GM21526 (cell line): Measurements from ENCODE around the gene FGF11.
"Not testable (repeated sequence)": the region's sequence is repeated elsewhere in the genome, so short reads cannot be mapped to it uniquely, and the experiment has no call there.

Source experiments
- ATAC-seq: cut with Tn5 transposase; IDR thresholded peaks from one replicate; pipeline ENCODE4 v1.9.1; 2021; ENCODE audit warnings: moderate library complexity; ENCODE audit not compliant: unreplicated experiment, low FRiP score

The FGF11 gene

DNA sequence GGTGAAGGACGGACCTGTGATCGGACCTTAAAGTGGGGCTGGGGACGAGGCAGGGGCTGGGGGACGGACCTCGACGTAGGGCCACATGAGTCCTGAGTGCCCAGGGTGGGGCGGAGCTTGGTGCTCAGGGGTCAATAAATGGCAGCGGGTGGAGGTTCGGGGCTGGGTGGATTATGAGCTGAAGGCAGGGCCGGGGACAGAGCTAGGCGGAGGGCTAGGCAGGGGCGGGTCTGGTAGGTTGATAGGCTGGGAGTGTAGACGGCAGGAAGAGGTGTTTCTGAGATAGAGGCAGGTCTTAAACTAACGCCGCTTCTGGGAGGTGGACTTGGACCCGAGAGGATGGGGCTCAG, 6.3 kb downstream of the FGF11 start:
- ATAC-seq, result no peak

DNA sequence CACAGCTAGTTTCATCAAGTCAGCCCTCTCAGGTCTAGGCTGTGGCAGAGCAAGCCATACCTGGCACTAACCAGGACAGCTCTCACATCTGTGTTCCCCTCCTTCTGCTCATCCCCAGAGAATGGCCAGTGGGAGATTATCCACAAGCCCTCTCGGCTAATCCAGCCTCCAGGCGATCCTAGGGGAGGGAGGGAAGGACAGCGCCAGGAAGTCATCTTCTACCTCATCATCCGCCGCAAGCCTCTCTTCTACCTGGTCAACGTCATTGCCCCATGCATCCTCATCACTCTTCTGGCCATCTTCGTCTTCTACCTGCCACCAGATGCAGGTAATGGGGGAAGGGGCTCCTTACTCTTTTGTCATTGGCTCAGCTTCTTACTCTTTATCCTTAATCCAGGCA, 9.1 kb downstream of the FGF11 start:
- no peak for ATAC-seq

DNA sequence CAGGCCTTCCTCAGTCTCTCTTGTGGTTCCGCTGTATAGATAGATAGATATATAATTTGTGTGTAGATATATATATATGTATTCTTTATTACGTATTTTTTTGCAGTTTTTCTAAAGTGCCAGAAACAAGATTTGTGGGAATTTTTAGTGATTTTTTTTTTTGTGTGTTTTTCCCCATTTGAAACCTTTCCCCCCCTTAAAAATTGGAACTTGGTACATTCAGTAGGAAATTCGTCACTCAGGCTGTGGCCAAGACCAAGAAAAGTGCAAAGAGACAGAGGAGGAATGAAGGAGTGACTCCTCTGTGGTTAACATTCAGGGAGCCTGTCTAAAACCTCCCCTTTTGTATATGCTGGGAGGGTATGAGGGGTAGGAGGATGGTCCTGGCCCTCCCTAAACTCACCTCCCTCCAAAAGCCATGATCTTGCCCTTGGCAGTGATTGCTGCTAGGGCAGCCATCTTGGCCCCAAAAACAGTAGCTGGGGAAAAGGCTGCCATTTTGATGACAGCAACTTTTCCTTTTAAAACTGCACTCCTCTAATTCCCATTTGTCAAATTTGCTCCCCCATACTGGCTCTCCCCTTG, 20.7 kb downstream of the FGF11 start:
- no peak for ATAC-seq

DNA sequence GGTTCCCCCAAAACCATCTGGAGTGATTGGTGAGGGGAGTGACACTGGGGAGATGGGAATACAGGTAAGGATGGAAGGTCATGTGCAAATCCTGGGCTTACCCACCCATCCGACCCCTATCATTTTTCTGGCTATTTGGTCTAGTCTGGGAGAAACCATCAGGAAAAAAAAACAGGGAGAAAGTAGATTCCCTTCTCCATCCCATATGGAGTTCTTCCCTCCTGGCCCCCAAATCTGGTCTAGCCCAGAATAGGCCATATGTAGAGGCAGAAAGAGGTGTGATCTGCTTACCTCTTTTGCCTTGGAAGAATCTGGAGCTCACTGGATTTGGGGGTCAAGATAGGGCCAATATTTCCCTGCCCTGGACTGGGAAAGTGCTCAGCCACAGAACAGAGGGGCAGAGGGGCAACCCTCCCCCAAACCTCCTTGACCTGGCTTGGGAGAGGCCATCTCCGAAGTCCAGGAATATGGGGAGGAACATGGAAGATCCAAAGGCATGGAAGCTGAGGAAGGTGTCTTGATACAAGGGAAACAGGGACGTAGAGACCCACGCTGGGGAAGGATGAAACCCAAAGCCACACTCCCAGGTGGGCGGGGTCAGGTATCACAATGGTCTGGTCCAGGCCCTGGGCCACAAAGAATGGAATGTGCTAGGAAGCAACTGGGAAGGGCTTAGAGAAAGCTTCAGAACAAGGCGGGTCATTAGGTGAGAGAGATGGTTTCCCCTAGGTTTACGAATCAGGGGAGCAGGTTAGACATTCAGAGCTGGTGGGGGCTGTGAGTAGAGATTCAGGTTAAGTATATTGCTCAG, 21.7 kb downstream of the FGF11 start:
- no peak for ATAC-seq

DNA sequence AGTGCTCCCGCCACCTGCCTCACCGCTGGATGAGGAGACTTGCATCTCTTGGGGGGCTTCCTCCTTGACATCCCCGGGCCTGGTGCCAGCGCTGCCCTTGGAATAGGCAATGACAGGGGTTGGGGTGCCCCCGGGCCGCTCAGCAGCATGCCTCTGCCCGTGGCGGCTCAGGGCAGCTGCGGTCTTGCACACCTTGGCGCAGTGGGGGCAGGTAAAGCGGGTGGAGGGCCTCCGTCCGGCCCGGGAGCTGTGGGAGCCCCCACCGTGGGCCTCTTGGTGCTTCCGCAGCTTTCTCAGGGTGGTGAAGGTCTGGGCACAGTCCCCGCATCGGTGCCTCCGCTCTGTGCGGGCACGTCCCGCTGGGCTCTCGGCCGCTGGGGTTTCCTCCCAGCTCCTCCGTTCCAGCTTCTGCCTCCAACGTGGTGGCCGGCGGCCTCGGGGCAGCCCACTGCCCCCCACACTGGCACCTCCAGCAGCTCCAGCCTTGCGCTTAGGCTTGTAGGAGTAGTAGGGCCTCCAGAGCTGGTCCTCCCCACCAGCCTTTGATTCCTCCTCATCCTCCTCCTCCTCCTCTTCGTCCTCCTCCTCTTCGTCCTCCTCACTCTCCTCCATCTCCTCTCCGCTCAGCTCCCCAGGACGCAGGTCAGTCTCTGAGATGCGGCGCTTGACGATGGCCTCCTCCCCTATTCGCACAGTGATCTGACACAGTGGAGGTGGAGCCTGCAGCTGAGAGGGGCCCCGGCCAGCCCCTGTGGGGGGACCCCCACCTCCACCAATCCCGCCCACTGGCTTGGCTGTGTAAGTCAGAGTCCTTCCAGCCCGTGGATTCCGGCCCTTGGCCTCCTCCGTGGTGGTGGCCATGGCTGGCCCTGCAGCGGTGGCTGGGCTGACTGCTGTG, 23.4 kb downstream of the FGF11 start:
- no peak for ATAC-seq

DNA sequence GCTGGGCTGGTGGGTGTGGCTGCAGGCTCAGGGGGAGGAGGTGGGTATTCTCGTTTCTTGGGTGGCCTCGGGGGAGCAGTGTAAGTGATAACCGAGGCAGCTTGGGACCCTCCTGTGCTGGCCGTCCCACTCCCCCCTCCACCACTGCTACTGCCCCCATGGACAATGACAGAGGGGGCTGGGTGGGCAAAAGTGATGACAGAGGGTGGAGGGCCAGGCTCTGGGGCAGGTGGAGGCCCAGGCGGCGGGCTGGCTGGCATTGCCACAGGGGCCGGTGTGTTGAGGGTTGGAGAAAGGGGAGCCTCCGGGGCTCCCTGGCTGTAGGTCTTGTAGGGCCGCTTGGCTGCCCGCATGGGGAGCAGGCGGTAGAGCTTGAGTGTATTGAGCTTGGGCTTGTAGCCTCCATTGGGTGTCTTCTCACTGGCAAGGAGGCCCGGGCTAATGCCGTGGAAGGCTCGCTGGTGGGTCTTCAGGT, 24.1 kb downstream of the FGF11 start:
- ATAC-seq, result no peak

DNA sequence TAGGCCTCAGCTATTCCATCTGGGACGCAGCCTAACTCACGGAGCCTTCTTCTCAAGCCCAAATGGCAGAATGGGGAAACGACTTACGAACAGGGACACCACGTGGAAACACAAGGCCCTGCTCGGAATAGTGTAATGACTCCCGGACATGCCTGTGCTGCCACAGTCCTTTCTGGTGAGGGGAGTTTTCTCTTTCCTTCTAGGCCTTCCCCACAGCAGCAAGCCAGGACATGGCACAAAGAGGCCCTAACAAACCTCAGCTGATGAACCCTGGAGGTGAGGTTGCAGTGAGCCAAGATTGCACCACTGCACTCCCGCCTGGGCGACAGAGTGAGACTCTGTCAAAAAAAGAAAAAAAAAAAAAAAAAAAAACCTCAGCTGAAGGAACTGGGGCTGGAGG, 24.8 kb downstream of the FGF11 start:
- no peak for ATAC-seq

DNA sequence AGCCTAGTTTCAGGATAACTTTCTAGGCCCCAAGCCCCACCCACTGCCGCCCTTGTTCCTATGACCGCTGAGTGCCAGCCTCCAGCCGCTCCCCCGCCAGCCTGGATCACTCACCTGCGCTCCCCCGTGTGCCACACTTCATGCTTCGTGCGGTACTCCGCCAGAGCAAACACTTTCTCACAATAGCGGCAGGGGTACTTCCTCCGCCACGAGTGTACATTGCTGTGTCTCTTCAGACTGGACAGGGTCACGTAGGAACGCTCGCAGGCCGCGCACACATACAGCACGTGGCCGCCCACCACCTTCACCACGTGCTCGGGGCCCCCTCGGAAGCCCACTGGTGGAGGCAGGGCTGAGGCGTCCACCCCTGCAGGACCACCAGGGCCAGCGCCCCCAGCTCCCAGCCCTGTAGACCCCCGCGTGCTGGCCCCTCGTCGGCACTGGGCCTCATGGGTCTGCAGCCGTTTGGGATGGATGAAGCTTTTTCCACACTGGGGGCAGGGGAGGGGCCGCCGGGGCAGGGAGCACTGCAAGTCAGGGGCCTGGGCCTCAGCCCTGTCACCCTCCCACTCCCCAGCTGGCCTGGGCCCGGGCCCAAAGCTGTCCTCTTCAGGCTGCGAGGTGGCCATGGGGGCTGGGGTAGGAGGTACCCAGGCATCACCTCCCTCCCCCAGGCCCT, 26.4 kb downstream of the FGF11 start:
- no peak for ATAC-seq

DNA sequence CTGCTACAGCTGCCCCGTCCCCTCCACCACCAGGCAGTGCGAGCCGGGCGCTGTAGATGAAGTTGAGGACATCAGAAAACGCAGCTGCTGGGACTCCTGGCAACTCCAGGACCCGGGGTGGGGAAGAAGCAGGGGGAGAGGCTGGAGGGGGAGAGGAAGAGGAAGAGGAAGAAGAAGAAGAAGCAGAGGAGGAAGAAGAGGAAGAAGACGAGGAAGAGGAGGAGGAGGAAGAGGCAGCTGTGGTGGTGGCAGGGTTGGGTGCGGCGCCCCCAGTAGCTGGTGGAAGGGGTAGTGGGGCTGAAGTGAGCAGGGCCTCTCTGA, 27.0 kb downstream of the FGF11 start:
- no peak for ATAC-seq

DNA sequence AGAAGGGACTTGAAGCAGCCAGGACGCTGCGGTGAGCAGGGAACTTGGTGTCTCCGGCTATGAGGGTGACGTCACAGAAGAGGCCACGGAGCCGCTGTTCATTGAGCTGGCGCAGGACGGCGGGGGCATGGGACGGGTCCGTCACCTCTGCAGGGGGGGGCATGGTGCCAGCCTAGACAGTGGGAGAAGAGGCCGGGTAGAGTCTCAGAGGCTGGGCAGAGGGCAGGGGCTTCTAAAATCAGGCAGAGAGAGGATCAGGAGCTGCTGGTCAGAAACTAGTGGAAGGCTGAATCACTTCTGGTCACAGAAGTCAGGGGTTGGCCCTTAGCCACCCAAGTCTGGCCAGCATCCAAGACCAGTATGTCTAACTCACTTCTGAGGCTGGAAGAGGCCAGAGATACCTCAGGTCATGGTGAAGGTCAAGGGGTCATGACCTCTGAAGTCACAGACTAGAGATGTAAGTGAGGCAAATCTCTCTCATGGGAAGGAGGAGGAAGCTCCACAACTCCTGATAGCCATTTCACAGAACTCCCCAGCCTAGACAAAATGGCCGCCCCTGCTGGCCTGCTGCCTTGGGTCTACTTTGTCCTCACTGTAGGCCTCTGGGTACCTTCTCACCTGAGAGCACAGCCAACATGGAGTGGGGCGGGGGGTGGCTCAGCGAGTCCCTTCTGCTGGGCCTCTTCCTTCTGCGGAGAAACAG, 27.5 kb downstream of the FGF11 start:
- ATAC-seq, result no peak

DNA sequence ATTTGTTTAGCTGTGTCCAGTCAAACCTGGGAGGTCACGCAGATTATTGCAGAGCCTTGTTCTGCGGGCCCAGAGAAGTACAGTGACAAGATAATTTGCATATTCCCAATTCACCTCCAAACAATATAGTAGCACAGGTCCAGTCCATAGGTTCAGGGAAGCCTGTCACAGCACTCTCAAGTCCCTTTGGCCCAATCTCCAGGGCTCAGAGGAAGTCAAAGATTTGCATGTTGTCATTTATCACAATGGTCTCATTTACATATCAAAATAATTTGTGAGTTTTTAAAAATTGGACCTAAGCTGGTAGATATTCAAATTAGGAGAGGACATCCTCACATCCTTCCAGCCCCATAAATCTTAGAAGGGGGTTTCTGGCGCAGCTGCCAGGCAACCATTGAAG, 28.2 kb downstream of the FGF11 start:
- ATAC-seq, result no peak

DNA sequence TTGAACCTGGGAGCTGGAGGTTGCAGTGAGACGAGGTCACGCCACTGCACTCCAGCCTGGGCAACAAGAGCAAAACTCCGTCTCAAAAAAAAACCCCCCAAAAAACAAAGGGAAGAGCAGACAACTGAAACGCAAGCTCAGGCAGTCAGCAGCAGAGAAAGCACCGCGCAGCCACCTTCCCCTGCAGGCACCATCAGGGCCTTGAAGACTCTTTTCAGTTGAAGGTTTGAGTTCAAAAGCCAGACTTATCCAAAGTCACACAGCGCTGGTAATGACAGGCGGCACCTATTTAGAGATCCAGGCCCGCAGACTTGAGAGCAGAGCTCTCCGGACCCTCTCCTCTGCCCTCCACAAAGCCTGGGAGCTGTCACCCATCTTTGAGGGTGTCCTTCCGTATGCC, 29.0 kb downstream of the FGF11 start:
- no peak for ATAC-seq

DNA sequence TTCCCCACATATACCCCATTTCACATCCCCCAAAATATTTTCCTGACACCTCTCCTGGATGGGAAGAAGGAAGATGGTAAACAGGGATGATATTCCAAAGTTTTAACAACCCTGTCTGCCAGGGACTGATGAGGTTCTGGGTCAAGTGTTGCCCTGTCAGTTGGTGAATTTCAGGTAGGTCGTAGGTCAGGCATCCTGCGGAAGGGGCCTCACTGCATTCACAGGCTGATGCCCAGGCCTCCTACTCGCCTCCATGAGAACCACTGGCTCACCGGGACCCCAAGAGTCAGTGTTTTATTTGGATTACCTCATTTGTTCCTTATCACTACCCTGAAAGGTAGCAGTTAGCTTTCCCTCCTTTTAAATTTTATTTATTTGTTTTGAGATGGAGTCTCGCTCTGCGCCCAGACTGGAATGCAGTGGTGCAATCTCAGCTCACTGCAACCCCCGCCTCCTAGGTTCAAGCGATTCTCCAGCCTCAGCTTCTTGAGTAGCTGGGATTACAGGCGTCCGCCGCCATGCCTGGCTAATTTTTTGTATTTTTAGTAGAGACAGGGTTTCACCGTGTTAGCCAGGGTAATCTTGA, 29.6 kb downstream of the FGF11 start:
- ATAC-seq, result no peak

DNA sequence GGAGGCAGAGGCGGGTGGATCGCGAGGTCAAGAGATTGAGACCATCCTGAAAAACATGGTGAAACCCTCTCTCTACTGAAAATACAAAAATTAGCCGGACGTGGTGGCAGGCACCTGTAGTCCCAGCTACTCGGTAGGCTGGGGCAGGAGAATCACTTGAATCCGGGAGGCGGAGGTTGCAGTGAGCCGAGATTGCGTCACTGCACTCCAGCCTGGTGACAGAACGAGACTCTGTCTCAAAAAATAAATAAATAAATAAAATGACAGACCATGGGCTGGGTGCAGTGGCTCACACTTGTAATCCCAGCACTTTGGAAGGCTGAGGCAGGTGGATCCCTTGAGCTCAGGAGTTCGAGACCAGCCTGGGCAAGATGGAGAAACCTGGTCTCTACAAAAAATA, 30.5 kb downstream of the FGF11 start:
- not testable (repeated sequence) for ATAC-seq

DNA sequence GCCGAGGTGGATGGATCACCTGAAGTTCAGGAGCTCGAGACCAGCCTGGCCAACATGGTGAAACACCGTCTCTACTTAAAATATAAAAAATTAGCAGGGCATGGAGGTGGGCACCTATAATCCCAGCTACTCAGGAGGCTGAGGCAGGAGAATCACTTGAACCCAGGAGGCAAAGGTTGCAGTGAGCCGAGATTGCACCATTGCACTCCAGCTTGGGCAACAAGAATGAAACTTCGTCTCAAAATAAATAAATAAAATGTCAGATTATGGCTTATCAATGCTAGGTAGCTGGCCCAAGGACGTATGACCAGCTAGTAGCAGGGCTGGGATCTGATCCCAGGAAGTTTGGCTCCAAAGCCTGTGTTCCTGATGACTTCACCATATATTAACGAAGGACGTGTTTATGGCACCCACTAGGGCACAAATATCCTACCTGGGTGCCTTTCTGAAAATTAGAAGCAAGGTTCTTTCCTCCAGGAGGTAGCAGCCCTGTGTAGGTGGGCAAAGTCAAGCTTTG, 31.2 kb downstream of the FGF11 start:
- not testable (repeated sequence) for ATAC-seq

DNA sequence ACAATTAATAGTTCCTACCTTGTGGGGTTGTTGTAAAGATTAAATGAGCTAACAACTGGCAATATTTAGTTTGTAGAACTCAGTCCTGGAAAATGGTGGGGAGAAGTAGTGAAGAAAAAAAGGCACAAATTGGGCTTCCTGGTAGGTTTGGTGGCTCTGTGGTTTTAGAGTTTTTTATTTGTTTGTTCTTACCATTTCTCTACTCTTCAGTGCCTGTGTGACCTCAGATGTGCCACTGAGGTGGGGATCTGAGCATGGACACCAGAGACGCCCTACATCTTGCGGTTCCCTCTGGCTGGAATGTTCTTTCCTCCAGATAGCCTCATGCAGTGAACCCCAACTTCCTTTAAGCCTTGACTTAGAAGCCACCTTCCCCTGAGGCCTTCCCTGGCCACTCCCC, 32.4 kb downstream of the FGF11 start:
- no peak for ATAC-seq

DNA sequence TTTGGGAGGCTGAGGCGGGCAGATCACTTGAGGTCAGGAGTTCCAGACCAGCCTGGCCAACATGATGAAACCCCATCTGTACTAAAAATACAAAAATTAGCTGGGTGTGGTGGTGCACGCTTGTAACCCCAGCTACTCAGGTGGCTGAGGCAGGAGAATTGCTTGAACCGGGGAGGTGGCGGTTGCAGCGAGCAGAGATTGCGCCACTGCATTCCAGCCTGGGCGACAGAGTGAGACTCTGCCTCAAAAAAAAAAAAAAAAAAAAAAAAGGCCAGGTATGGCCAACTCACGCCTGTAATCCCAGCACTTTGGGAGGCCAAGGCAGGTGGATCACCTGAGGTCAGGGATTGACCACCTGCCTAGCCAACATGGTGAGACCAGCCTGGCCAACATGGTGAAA, 35.5 kb downstream of the FGF11 start:
- ATAC-seq, result not testable (repeated sequence)

DNA sequence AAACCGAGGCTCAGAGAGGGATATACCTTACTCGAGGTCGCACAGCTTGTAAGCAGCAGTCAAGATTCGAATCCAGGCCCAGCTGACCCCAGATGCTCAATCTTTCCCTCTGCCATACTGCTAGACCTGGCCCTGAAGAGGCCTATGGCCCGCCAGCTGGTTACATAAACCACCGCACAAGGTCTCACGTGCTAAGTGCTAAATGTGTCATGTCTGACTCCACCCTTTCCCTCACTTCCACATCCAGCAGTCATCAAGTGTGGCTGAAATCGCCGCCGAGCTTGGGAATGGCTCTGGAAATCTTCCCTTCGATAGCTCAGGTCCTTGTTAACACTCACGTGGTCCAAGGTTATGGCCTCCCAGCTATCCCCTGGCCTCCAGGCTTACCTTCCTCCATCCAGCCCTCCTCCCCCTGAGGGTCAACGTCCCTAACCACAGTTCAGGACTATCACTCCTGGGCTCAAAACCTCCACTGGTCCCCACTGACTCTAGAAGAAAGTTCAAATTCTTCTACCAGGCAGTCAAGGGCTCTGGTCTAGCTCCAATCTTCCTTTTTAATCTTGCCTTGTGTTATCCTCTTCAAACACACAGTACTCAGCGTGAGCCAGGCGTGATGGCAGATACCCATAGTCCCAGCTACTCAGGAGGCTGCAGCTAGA, 36.6 kb downstream of the FGF11 start:
- no peak for ATAC-seq

DNA sequence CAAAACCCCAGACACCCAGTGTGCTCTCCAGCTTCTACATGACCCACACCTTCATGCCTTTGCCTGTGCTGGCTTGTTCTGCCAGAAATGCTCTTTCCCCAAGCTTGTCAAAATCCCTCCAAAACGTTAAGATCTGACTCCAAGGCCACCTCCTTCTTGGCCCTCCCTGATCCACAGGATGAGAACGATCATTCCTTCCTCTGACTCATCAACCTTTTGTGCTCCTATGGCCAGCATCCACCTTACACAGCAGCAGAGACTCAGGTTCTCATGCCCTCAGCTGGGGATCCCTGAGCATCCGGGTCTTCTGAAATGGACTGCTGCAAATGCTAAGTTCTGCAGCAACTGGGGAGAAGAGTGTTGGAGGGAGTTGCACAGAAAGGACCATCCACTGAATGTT, 37.2 kb downstream of the FGF11 start:
- ATAC-seq, result no peak
